Stimulated activated CD4-positive, alpha-beta T cell treated with anti-CD3 and anti-CD28 coated beads, Interleukin-1b, Interleukin-23, amount 100 ng/mL, for 4 hours (primary cell): ENCODE results near the gene SPNS1.
A peak's percentile ranks its signal among the peaks of the same experiment; 100 is the strongest.
"Not testable (repeated sequence)": the region's sequence is repeated elsewhere in the genome, so short reads cannot be mapped to it uniquely, and the experiment has no call there.

Source experiments
- DNase-seq, 2 donors: peaks; one replicate each; pipeline ENCODE4 v3.0.0-alpha.2; 2020; ENCODE audit warnings: low read depth in 2 of 2

The SPNS1 gene

GRCh38 chr16:28974437-28975157, at the start of gene SPNS1:
SPNS1 (plus strand) TSS chr16:28974778; CDS start chr16:28975152, 374 bp downstream.
- DNase-seq = peak; percentile 83 to 87

- DNase-seq = peak; percentile 64 to 66
Measured at GRCh38 chr16:28925386-28926228, 49.0 kb upstream of the SPNS1 start.

GRCh38 chr16:28926284-28926683, 48.3 kb upstream of the SPNS1 start:
- DNase-seq = not testable (repeated sequence)

- no peak for DNase-seq
Measured at GRCh38 chr16:28927815-28928214, 46.8 kb upstream of the SPNS1 start.

GRCh38 chr16:28930203-28930602, 44.4 kb upstream of the SPNS1 start:
- no peak for DNase-seq

- no peak for DNase-seq
Measured at GRCh38 chr16:28930652-28931051, 43.9 kb upstream of the SPNS1 start.

GRCh38 chr16:28931801-28932225, 42.8 kb upstream of the SPNS1 start, which contains the start of gene CD19:
CD19 (plus strand) TSS chr16:28931971; CDS start chr16:28932001, 30 bp downstream.
- no peak for DNase-seq

- no peak for DNase-seq
Measured at GRCh38 chr16:28932339-28933141, 42.0 kb upstream of the SPNS1 start.

- DNase-seq = no peak
Measured at GRCh38 chr16:28933171-28933570, 41.4 kb upstream of the SPNS1 start.

- no peak for DNase-seq
Measured at GRCh38 chr16:28935346-28935745, 39.2 kb upstream of the SPNS1 start.

GRCh38 chr16:28935924-28936783, 38.4 kb upstream of the SPNS1 start:
- peak; percentile 74 to 79 for DNase-seq

- DNase-seq = no peak
Measured at GRCh38 chr16:28936784-28937155, 37.8 kb upstream of the SPNS1 start.

GRCh38 chr16:28937222-28937876, 37.2 kb upstream of the SPNS1 start:
- no peak for DNase-seq

- no peak for DNase-seq
Measured at GRCh38 chr16:28938721-28939120, 35.9 kb upstream of the SPNS1 start.

GRCh38 chr16:28939825-28940224, 34.8 kb upstream of the SPNS1 start:
- not testable (repeated sequence) for DNase-seq

- DNase-seq = no peak
Measured at GRCh38 chr16:28943281-28943680, 31.3 kb upstream of the SPNS1 start.

- DNase-seq = no peak
Measured at GRCh38 chr16:28946681-28947080, 27.9 kb upstream of the SPNS1 start.

- DNase-seq = peak; percentile 99 to 100
Measured at GRCh38 chr16:28950648-28951409, 23.7 kb upstream of the SPNS1 start, which contains the start of gene NFATC2IP. NFATC2IP (plus strand) TSS chr16:28950937; CDS start chr16:28951012, 75 bp downstream.

- DNase-seq = no peak
Measured at GRCh38 chr16:28951410-28951943, 23.1 kb upstream of the SPNS1 start.
